ENCODE data around the gene FAM13C. TPM values are rescaled to one million over a fixed set of nuclear protein-coding genes. Genes with fewer than 3 reads are reported as not detected.
"Not testable (repeated sequence)": the region's sequence is repeated elsewhere in the genome, so short reads cannot be mapped to it uniquely, and the experiment has no call there.

Gene FAM13C
- total and polyA plus RNA-seq, 2 of the 13 experiments (the other 11 are each of a cell fraction or from before 2014, with no cell fraction given): 0.07 to 0.26 TPM

- no peak overlapping the region for H2AFZ ChIP-seq (ENCODE audit: low read length)
- no peak for DNase-seq (ENCODE audit: low spot score)
- no peak for FAIRE-seq
- no peak overlapping the region for H3K9ac ChIP-seq (ENCODE audit: insufficient read depth, low read depth, low read length)
- no TSS peak for BruUV-seq (replicated peaks)
- ATAC-seq: no peak
- CTCF ChIA-PET (ENCODE audit: low intra/inter-chr PET ratio, low total read pairs): no interaction called here
- H4K20me1 ChIP-seq (ENCODE audit: insufficient read depth, low read length): peaks cover 88% of the 10 kb centered on the region
- TF ChIP-seq RBM22 (optimal IDR thresholded peaks at IDR 0.05; ENCODE audit: low read length) (peak; percentile 94), NR2C2 (CRISPR knock-in tag; IDR thresholded peaks at IDR 0.05; ENCODE audit: borderline replicate concordance) (no peak), ZNF883 (CRISPR knock-in tag; IDR thresholded peaks at IDR 0.05; ENCODE audit: not compliant biosample characterization) (no peak)
- H3K27me3 ChIP-seq (ENCODE audit: control insufficient read depth in 1 of 2, insufficient read depth in 2 of 2, low read length in 2 of 2): no peaks in the 10 kb centered on the region
- intact Hi-C loops (cut with micrococcal nuclease; ENCODE audit: unreplicated experiment) (loop anchor here (10.0 kb wide), 1 partner anchor 330 kb away; no protein-coding TSS in a partner anchor), in situ Hi-C loops (cut with HindIII; ENCODE audit: extremely low pct_ligation_motif_present, low pct_unique_long_range_greater_than_20kb) (no loop called here)
- H3K9me3 ChIP-seq (ENCODE audit: low read length): no peaks in the 10 kb centered on the region
- H3K27ac ChIP-seq (ENCODE audit: extremely low read length, insufficient read depth, low read length): no peak overlapping the region
- peaks cover 100% of the 10 kb centered on the region for H3K79me2 ChIP-seq (ENCODE audit: insufficient read depth, low read length)
- POLR2A ChIA-PET: no interaction called here
- H3K4me3 ChIP-seq (replicated peaks in 1 of 3; ENCODE audit: insufficient read depth in 1 of 3, low read depth in 2 of 3, low read length in 3 of 3): no peak overlapping the region
- peaks cover 50% of the 10 kb centered on the region for H3K4me1 ChIP-seq (ENCODE audit: insufficient read depth, low read length)
- no peak overlapping the region for H3K4me2 ChIP-seq (ENCODE audit: low read depth, low read length)
- H3K36me3 ChIP-seq (replicated peaks in 1 of 2; ENCODE audit: control insufficient read depth in 1 of 2, insufficient read depth in 2 of 2, low read length in 2 of 2): peaks cover 0 to 2% of the 10 kb centered on the region in 2 experiments; a peak in 3 of 5 replicates
These were observed 137.1 kb downstream of the FAM13C start for GRCh38 chr10:59225211-59225610.

- H3K27ac ChIP-seq (ENCODE audit: extremely low read length, insufficient read depth, low read length); H3K9me3 ChIP-seq (ENCODE audit: low read length); H3K4me2 ChIP-seq (ENCODE audit: low read depth, low read length); H3K27me3 ChIP-seq (ENCODE audit: control insufficient read depth in 1 of 2, insufficient read depth in 2 of 2, low read length in 2 of 2); H2AFZ ChIP-seq (ENCODE audit: low read length); H3K4me3 ChIP-seq (replicated peaks in 1 of 3; ENCODE audit: insufficient read depth in 1 of 3, low read depth in 2 of 3, low read length in 3 of 3); H3K36me3 ChIP-seq (replicated peaks in 1 of 2; ENCODE audit: control insufficient read depth in 1 of 2, insufficient read depth in 2 of 2, low read length in 2 of 2); ATAC-seq; POLR2A ChIA-PET; BruUV-seq (replicated peaks); in situ Hi-C loops (cut with HindIII; ENCODE audit: extremely low pct_ligation_motif_present, low pct_unique_long_range_greater_than_20kb); FAIRE-seq; DNase-seq (ENCODE audit: low spot score); H3K9ac ChIP-seq (ENCODE audit: insufficient read depth, low read depth, low read length); CTCF ChIA-PET (ENCODE audit: low intra/inter-chr PET ratio, low total read pairs): not testable (repeated sequence)
- Histone ChIP-seq H3K4me1 (ENCODE audit: insufficient read depth, low read length) (peaks cover 58% of the 10 kb centered on the region), H3K79me2 (ENCODE audit: insufficient read depth, low read length) (peaks cover 100% of the 10 kb centered on the region), H4K20me1 (ENCODE audit: insufficient read depth, low read length) (peaks cover 91% of the 10 kb centered on the region)
- TF ChIP-seq ZNF121 (CRISPR knock-in tag; IDR thresholded peaks at IDR 0.05): peak; percentile 55; the same call in 1 of the 2 replicates
- TF ChIP-seq ZNF770 (CRISPR knock-in tag; IDR thresholded peaks at IDR 0.05): peak; percentile 35; the same call in 1 of the 2 replicates
- TF ChIP-seq RBM22 (optimal IDR thresholded peaks at IDR 0.05; ENCODE audit: low read length): peak; percentile 82
- WGBS (ENCODE audit: low lambda C conversion rate): 97% methylated on average over 2 of the region's 2 CpGs
- intact Hi-C loops (cut with micrococcal nuclease; ENCODE audit: unreplicated experiment): loop anchor here (5.0 to 10.0 kb wide), 3 partner anchors 41 to 329 kb away; no protein-coding TSS in a partner anchor
These were observed 138.8 kb downstream of the FAM13C start for GRCh38 chr10:59223597-59223996.

Measured in HepG2 (cell line).